Kidney capillary endothelial cell (primary cell): ENCODE results near the gene OR7C2.

ENCODE experiments used
- DNase-seq: peaks from one replicate; pipeline ENCODE4 v3.0.0-alpha.2; 2018; ENCODE audit warnings: low spot score

OR7C2 gene

DNA sequence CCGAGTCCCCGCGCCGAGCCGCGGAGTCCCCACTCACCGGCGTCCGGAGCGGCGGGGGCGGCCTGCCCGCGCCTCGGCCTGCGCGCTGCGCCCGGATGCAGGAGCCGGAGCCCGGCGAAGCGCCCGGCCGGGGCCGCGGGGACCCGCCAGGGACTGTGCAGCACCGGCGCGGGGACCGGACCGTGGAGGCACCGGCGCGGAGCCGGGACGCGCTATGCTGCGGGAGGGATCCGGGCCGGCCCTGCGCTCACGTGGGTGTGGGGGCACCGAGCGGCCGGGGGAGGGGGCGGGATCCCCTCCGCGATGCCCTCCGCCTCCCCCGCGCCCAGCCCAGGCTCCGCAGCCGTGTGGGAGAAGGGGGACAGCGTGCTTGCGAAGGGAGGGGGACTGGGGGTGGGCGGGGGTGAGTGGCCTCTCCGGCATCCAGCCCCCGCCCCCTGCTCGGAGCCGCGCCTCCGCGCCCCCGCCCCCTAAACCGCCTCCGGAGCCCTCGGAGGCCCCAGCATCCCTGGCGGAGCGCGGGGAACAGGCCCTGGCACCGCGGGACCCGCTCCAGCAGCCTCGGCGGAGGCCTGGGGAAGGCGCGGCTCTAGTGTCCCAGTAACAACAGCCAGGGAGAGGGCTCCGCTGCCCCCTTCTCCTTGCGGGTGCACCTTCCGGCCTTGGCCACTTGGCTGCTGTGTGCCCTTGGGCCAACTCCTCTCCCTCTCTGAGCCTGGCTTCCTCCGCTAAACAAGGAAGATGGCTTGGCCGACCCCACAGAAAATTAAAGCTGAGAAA lies 38.4 kb downstream of the OR7C2 start, which contains the start of gene SLC1A6:
Gene SLC1A6, minus strand, starts transcription at position 389 of the 780 bp plus-strand sequence. CDS start 6,954 bp downstream, outside the sequence.
- no peak for DNase-seq

- DNase-seq = no peak
Measured at GRCh38 chr19:14985133-14985532, 43.8 kb downstream of the OR7C2 start.
